GM10847 (cell line): ENCODE results near the gene AMY2A.
"Not testable (repeated sequence)": the region's sequence is repeated elsewhere in the genome, so short reads cannot be mapped to it uniquely, and the experiment has no call there.

Experiments
- POLR2A ChIP-seq: IDR thresholded peaks from 2 replicates; pipeline ENCODE4 v1.6.1; 2011; ENCODE audit not compliant: insufficient read length; ENCODE audit errors: extremely low read depth

AMY2A gene

DNA sequence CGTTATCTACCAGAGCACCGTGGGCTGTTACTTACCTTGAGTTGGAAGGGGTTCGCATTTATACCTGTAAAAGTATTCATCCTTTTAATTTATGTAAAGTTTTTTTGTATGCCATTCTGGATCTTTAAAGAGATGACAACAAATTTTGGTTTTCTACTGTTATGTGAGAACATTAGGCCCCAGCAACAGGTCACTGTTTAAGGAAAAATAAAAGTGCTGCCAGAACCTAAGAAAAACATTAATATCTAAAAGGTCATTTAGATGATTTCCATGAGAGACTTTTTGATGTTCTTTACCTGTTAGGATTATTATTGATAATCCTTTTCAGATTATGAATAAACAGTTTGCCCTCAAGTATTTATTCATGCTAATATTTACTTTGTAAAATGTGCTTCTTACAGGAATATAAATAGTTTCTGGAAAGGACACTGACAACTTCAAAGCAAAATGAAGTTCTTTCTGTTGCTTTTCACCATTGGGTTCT, at the start of gene AMY2A:
TSS of gene AMY2A (plus strand) at position 434 of the 484 bp plus-strand sequence. CDS start at position 448, 14 bp downstream.
- TF ChIP-seq POLR2A = not testable (repeated sequence)

DNA sequence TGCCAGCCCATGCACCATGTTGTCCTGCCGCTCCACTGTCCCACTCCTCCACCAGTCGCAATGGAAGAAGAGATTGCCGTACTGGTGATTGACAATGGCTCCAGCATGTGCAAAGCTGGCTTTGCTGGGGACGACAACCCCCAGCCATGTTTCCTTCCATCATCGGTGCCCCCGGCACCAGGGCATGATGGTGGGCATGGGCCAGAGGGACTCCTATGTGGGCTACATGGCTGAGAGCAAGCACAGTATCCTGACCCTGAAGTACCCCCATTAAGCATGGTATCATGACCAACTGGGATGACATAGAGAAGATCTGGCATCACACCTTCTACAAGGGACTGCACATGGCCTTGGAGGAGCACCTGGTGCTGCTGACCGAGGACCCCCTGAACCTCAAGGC, 47.7 kb upstream of the AMY2A start:
- TF ChIP-seq POLR2A = no peak

DNA sequence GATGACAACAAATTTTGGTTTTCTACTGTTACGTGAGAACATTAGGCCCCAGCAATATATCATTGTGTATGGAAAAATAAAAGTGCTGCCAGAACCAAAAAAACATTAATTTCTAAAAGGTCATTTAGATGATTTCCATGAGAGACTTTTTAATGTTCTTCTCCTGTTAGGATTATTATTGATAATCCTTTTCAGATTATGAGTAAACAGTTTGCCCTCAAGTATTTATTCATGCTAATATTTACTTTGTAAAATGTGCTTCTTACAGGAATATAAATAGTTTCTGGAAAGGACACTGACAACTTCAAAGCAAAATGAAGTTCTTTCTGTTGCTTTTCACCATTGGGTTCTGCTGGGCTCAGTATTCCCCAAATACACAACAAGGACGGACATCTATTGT, 45.9 kb upstream of the AMY2A start, which contains the start of gene AMY2B:
TSS of gene AMY2B (plus strand) at position 301 of the 400 bp plus-strand sequence. CDS start at position 315, 14 bp downstream.
- TF ChIP-seq POLR2A = not testable (repeated sequence)

DNA sequence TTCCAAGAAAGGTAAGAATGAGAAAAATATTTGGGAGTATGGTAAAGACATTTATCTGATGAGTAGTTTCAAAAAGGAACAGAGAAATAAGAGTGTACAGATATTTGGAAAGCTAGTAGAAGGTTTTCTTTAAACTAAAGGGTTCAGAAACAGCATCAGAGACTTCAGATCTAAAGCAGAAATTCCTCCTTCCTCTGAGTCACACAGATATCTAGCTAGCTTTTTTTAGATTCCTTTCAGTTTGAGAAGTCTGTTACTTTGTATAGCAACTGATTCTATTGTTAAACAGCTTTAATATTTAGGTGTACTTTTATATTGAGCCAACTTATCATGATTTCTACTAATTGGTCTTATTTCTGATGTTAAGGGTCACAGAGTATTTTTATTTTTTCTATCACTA, 41.2 kb upstream of the AMY2A start:
- no peak for TF ChIP-seq POLR2A

DNA sequence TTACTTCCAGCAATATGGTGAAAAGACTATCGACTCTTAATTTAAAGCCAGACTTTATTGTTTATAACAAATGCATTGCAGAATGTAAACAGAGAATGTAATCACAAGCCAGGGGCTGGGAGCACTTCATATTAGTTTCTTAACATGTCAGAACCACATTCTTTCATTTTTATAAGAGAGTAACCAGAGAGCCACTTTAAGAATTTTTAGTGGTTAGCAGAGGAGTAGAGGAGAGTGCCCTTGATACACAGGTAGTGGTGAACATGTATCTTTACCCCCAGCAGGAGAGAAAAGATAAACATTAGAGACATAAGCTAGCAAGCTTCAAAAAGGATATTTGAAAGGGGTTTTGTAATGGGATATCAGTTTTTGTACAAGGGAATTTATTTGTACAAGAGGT, 34.8 kb upstream of the AMY2A start:
- no peak for TF ChIP-seq POLR2A

DNA sequence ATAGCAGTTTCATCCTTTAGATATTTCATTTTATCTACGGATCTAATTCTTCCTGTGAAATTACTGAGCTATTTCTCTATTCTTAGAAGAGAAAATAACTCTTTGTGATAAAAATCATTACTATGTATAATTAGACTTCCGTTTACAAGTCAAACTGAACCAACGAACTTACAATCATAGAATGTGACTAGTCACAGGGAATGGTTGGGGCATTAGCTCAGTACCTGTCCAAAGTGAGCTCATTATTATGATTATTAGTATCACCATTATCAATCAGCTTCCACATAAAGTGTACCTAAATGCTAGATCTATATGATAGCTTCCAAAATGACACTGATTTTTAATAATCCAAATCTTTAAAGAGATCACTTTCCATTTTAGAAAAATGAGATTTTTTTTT, 33.3 kb upstream of the AMY2A start:
- no peak for TF ChIP-seq POLR2A

DNA sequence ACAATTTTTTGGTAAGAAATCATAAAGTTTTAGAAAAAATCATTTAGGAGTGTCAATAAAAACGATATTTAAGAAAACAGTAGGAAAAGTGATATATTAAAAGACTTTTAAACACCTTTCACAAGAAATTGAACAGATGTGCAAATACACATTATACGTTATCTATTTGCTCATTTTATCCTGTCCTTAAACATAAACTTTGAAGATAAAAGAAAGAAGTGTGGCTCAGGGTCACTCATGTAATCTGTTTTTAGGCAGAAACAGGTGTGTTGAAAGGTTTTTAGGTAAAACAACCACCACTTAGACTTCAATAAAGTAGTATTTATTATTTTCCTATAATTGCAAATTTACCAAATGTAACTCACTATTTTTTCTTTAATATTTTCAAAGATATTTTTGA, 32.7 kb upstream of the AMY2A start:
- no peak for TF ChIP-seq POLR2A

DNA sequence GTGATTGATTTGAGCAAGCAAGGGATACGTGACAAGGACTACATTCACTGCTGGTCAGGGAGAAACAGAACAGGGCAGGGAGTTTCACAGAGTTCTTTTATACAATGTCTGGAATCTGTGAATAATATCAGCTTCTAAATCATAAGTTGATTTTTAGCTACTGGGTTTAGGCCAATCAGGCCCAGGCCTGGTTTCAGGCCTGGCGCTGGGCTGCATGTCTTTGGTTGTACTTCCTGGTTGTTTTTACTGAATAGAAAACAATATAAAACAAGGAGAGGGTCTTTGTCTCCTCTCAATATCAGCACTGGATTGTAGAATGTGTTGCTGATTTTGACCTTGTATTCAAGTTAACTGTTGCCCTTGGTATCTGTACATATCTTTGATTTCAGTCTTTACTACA, 865 bp upstream of the AMY2A start:
- no peak for TF ChIP-seq POLR2A

DNA sequence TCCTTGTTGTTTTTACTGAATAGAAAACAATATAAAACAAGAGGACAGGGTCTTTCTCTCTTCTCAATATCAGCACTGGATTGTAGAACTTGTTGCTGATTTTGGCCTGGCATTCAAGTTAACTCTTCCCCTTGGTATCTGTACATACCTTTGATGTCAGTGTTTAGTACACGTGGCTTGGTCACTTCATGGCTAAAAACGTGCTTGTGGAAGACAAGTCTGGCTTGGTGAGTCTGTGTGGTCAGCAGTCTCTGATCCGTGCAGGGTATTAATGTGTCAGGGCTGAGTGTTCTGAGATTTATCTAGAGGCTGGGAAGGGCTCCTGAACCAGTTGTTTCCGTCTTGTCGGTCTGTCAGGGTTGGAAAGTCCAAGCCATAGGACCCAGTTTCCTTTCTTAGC, 38.2 kb downstream of the AMY2A start, which contains the start of gene AMY1A:
TSS of gene AMY1A (plus strand) at position 301 of the 400 bp plus-strand sequence. CDS start 571 bp downstream, outside the sequence.
- not testable (repeated sequence) for TF ChIP-seq POLR2A
